ENCODE measurements around the gene TTLL11.
"Not testable (repeated sequence)": the region's sequence is repeated elsewhere in the genome, so short reads cannot be mapped to it uniquely, and the experiment has no call there.

DNA sequence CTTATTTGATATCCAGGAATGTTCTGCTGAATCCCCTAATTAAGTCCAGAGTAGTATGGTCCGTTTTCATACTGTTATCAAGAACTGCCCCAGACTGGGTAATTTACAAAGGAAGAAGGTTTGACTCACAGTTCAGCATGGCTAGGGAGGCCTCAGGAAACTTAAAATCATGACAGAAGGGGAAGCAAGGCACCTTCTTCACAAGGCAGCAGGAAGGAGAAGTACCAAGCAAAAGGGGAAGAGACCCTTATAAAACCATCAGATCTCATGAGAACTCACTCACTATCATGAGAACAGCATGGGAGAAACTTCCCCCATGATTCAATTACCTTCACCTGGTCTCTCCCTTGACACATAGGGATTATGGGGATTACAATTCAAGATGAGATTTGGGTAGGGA, 26.4 kb downstream of the TTLL11 start:
- TF ChIP-seq, protein P1, sequence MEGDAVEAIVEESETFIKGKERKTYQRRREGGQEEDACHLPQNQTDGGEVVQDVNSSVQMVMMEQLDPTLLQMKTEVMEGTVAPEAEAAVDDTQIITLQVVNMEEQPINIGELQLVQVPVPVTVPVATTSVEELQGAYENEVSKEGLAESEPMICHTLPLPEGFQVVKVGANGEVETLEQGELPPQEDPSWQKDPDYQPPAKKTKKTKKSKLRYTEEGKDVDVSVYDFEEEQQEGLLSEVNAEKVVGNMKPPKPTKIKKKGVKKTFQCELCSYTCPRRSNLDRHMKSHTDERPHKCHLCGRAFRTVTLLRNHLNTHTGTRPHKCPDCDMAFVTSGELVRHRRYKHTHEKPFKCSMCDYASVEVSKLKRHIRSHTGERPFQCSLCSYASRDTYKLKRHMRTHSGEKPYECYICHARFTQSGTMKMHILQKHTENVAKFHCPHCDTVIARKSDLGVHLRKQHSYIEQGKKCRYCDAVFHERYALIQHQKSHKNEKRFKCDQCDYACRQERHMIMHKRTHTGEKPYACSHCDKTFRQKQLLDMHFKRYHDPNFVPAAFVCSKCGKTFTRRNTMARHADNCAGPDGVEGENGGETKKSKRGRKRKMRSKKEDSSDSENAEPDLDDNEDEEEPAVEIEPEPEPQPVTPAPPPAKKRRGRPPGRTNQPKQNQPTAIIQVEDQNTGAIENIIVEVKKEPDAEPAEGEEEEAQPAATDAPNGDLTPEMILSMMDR (IDR thresholded peaks at IDR 0.05), result not testable (repeated sequence)
- TF ChIP-seq EP300, POLR2AphosphoS5, POLR2A (IDR thresholded peaks at IDR 0.05): not testable (repeated sequence)

Data from gastroesophageal sphincter (tissue), 3 donors.